SK-N-SH (cell line): Measurements from ENCODE around the gene CENPV.

ENCODE experiments used
- EP300 ChIP-seq, 2 experiments: IDR thresholded peaks; 2 replicates each; pipeline versions ENCODE4 v1.4.0 to v1.6.1; 2012; ENCODE audit warnings: borderline replicate concordance in 1 of 2, low read depth in 1 of 2, low read length in 1 of 2
- EZH2phosphoT487 ChIP-seq: fragments of 200-600 bp; sonication (generic); IDR thresholded peaks from 2 replicates; pipeline ENCODE4 v1.6.1; 2017; ENCODE audit warnings: low read depth, mixed run types, mild to moderate bottlenecking, antibody characterized with exemption, moderate library complexity, borderline replicate concordance
- FOXM1 ChIP-seq: IDR thresholded peaks from 2 replicates; pipeline ENCODE4 v1.4.0; 2012; ENCODE audit warnings: low read depth, mild to moderate bottlenecking
- JUND ChIP-seq: IDR thresholded peaks from 2 replicates; pipeline ENCODE4 v1.4.0; 2012
- MXI1 ChIP-seq: IDR thresholded peaks from 2 replicates; pipeline ENCODE4 v1.6.1; 2012; ENCODE audit warnings: mild to moderate bottlenecking, low read depth, low read length, improper control_type of control experiment
- NFIC ChIP-seq: IDR thresholded peaks from 2 replicates; pipeline ENCODE4 v1.4.0; 2012; ENCODE audit warnings: borderline replicate concordance
- NRF1 ChIP-seq: IDR thresholded peaks from 2 replicates; pipeline ENCODE4 v1.6.1; 2012; ENCODE audit warnings: low read depth, mild to moderate bottlenecking, low read length
- RCOR1 ChIP-seq: fragments of 150-350 bp; IDR thresholded peaks from 2 replicates; pipeline ENCODE4 v1.6.1; 2017; ENCODE audit warnings: antibody characterized with exemption, low read length
- RFX5 ChIP-seq: IDR thresholded peaks from 2 replicates; pipeline ENCODE4 v1.6.1; 2012; ENCODE audit warnings: mild to moderate bottlenecking, improper control_type of control experiment, low read length
- TAF1 ChIP-seq: IDR thresholded peaks from 2 replicates; pipeline ENCODE4 v1.6.1; 2012; ENCODE audit warnings: low read depth, mild to moderate bottlenecking, low read length, moderate library complexity, borderline replicate concordance
- TEAD4 ChIP-seq: IDR thresholded peaks from 2 replicates; pipeline ENCODE4 v1.4.0; 2012; ENCODE audit warnings: mild to moderate bottlenecking, borderline replicate concordance; ENCODE audit not compliant: insufficient read depth
- TF ChIP-seq, protein P1 (sequence below): fragments of 200-600 bp; sonication (generic); IDR thresholded peaks from 2 replicates; pipeline ENCODE4 v1.6.1; 2017; ENCODE audit warnings: antibody characterized with exemption, mild to moderate bottlenecking, moderate library complexity
- TF ChIP-seq, protein P2 (sequence below): IDR thresholded peaks from 2 replicates; pipeline ENCODE4 v1.4.0; 2012; ENCODE audit warnings: low read depth

DNA sequence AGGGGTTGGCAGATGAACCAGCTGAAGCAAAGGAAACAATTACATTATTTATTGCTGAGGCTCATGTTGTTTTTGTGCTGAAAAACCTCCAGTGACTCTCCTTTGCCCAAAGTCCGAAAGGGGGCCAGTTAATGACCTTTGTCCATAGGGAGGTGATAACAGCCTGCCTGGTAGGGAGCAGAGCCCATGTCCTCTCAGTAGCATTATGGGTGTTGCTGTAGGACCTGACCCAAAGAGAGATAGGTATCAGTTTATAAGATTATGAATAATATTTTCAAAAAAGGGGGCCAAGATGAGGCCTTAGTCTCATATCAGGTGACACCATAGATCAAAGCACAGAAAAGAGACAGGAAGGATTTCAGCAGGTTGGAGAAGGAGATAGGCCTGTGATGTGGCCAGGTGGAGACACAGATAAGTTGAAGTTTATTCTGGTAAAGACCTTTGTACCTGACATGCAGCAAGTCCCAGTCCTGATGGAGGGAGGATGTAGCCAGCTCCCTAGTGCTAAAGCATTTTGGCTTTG lies 55.1 kb downstream of the CENPV start:
- no peak for TF ChIP-seq RFX5
- TF ChIP-seq, protein P1, sequence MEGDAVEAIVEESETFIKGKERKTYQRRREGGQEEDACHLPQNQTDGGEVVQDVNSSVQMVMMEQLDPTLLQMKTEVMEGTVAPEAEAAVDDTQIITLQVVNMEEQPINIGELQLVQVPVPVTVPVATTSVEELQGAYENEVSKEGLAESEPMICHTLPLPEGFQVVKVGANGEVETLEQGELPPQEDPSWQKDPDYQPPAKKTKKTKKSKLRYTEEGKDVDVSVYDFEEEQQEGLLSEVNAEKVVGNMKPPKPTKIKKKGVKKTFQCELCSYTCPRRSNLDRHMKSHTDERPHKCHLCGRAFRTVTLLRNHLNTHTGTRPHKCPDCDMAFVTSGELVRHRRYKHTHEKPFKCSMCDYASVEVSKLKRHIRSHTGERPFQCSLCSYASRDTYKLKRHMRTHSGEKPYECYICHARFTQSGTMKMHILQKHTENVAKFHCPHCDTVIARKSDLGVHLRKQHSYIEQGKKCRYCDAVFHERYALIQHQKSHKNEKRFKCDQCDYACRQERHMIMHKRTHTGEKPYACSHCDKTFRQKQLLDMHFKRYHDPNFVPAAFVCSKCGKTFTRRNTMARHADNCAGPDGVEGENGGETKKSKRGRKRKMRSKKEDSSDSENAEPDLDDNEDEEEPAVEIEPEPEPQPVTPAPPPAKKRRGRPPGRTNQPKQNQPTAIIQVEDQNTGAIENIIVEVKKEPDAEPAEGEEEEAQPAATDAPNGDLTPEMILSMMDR, result no peak
- no peak for TF ChIP-seq MXI1
- TF ChIP-seq, protein P2, sequence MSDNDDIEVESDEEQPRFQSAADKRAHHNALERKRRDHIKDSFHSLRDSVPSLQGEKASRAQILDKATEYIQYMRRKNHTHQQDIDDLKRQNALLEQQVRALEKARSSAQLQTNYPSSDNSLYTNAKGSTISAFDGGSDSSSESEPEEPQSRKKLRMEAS, result no peak
- TF ChIP-seq FOXM1, result no peak
- TF ChIP-seq NFIC, result no peak
- TF ChIP-seq TAF1, result no peak
- no peak for TF ChIP-seq TEAD4
- TF ChIP-seq EP300 (IDR thresholded peaks at IDR 0.05; ENCODE audit: borderline replicate concordance in 1 of 2, low read depth in 1 of 2, low read length in 1 of 2), result no peak
- TF ChIP-seq RCOR1, result no peak
- no peak for TF ChIP-seq EZH2phosphoT487
- no peak for TF ChIP-seq NRF1
- no peak for TF ChIP-seq JUND
